Stimulated activated CD8-positive, alpha-beta memory T cell treated with anti-CD3 and anti-CD28 coated beads, Interleukin-12 subunit alpha, Interleukin-12 subunit beta, amount 100 ng/mL, for 1 hour (primary cell): ENCODE data around the gene FBLN2.

Source experiments
- DNase-seq: peaks from one replicate; pipeline ENCODE4 v3.0.0-alpha.2; 2020; ENCODE audit warnings: low read depth

Gene FBLN2

DNA sequence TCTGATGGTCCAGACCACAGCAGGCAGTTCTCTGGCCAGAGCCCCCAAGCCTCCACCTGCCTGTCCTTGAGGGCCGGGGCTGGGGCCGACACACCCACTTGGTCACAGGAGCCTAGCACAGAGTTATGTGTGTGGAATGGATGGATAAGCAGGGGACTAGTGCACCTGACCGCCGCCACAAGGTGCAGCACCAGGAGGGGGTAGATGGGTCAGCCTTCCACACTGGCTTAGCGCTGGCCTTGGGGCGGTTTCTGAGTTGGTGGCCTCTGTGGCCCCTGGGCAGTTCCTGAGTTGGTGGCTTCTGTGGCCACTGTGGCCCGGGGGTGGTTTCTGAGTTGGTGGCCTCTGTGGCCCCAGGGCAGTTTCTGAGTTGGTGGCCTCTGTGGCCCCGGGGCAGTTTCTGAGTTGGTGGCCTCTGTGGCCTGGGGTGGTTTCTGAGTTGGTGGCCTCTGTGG, 75.8 kb downstream of the FBLN2 start:
- DNase-seq = no peak

- DNase-seq = no peak
Measured at GRCh38 chr3:13626396-13626795, 77.5 kb downstream of the FBLN2 start.

- DNase-seq = no peak
Measured at GRCh38 chr3:13626915-13627460, 78.1 kb downstream of the FBLN2 start.

DNA sequence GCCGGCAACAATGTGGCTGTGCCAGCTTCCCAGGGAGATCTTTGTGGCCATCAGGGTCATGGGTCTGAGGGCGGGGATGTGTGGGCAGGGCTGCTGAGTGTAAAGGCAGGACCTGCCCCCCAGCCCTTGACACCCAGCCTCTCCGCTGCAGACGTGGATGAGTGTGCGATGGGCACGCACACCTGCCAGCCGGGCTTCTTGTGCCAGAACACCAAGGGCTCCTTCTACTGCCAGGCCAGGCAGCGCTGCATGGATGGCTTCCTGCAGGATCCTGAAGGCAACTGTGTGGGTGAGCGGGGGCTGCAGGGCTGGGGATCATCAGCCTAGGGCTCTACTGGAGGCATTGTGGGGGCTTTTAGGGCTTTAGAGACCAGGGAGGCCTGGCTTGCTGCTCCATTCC, 78.8 kb downstream of the FBLN2 start:
- DNase-seq = no peak

DNA sequence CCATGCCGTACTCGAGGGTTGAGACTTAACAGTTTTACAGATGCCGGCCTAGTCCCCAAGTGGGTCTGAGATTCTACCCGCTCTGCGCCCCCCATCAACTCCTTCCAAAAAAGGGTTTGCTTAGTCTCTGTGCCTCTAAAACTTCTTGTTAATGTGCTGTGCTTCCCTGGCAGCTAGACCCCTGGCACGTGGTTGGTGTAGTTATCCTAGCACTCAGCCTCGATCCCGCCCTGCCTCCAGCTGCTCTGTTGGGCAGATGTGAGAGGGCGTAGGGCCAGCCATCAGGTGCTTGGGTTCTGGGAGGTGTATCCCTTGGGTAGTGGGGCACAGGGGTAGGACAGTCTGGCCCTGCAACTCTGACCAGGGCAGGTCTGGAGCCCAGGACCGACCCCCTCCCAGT, 79.5 kb downstream of the FBLN2 start:
- DNase-seq = no peak

DNA sequence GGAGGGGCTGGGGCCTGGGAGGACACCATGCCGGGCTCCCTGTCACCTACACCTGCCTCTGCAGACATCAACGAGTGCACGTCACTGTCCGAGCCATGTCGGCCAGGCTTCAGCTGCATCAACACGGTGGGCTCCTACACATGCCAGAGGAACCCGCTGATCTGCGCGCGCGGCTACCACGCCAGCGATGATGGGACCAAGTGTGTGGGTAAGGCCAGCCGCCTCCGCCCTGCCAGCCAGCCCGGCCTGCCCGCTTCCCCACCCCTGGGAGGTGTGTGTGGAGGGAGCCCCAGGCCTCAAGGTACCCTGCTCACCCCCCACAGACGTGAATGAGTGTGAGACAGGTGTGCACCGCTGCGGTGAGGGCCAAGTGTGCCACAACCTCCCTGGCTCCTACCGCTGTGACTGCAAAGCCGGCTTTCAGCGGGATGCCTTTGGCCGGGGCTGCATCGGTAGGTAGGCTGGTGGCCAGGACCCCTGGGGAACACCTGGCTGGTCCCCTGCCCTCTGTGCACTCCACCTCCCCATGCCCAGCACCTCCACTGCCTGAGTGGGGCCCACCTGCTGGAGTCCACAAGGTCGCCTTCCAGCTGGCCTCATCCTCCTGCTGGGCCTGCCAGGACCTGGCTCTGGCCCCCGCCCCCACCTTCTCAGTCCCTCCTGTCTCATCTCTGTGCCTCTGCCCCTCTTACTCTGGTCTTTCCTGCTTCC, 80.1 kb downstream of the FBLN2 start:
- DNase-seq = no peak

GRCh38 chr3:13629644-13630043, 80.7 kb downstream of the FBLN2 start:
- no peak for DNase-seq

DNA sequence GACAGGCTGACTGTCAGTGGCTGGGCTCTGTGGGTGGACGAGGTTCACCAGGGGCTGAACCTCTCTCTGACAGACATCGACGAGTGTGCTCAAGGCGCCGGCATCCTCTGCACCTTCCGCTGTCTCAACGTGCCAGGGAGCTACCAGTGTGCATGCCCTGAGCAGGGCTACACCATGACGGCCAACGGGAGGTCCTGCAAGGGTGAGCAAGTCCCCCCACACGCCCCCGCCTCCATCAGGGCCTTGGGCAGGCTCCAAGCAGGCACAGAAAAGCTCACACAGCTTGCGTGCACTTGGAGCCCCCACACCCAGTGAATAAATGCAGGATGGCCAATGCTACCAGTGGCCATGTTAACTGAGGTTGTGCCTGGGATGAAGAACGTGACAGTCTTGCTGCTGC, 82.3 kb downstream of the FBLN2 start:
- DNase-seq = no peak

DNA sequence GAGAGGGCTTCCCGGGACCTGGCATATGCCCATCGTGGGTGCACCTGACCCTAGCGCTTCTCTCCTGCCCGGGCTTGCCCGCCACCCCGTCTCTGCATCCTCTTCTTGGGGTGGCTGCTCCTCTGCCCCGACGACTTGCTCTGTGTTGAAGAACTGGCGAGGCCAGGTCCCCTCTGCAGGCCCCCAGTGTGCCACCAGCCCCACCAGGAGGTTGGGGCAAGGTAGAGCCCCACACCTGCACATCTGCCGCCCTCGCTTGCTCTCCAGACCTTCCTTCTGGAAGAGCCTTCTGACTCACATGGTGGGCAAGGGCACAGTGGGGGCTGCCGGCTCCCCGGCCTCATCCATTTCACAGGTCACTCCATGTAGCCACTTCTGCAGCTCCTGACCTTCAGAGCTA, 84.3 kb downstream of the FBLN2 start:
- no peak for DNase-seq

DNA sequence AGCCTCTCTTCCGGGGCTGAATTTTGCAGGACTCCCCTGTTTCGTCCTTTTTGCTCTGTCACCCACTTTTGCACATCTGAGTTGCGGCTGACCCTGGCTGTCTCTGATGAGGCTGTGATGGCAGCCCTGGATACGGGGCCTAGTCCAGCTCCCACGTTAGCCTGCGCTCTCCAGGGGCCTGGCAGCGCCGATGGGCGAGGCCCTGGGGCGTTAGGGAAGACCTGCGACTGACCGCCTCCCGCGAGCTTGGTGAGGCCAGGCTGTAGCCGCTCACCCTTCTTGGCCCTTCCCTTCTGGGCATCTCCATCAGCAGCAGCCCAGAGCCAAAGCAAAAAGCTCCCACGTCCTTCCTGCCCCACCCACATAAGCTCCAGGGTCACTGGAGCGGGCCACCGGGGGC, 85.2 kb downstream of the FBLN2 start:
- no peak for DNase-seq

DNA sequence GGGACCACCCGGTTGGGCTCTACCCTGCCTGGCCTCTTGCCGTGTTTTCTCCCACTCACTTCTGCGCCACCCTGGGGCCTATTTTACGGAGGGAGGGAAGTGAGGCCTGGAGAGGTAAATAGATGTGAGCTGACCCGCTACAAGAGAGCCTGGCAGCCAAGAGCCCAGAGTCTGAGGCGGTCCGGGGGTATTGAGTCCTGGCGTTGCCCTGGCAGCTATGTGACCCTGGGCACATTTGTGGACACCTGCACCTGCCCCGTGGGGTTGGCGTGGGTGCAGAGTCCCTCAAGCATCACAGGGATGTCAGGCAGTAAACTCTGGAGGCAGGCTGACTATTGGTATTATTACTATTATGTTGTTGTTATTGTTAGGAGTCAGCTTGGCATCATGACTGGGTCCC, 85.7 kb downstream of the FBLN2 start:
- DNase-seq = no peak

GRCh38 chr3:13636186-13636585, 87.3 kb downstream of the FBLN2 start:
- no peak for DNase-seq

DNA sequence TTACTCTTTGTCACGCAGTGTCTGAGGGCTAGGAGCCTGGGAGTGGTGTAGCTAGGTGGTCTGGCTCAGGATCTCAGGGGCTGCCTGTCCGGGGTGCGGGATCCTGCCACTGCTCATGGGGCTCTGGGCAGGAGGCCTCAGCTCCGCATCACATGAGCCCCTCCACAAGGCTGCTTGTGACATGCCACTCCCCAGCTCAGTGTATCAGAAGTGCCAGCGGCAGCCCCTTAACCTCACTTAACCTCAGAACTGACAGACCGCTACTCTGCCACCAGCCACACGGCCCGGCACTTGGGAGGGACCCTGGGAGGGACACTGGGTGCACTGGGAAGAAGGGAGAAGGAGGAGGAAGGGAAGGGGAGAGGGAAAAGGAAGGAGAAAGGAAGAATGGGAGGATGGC, 87.9 kb downstream of the FBLN2 start:
- no peak for DNase-seq

- DNase-seq = no peak
Measured at GRCh38 chr3:13637311-13637891, 88.5 kb downstream of the FBLN2 start.

DNA sequence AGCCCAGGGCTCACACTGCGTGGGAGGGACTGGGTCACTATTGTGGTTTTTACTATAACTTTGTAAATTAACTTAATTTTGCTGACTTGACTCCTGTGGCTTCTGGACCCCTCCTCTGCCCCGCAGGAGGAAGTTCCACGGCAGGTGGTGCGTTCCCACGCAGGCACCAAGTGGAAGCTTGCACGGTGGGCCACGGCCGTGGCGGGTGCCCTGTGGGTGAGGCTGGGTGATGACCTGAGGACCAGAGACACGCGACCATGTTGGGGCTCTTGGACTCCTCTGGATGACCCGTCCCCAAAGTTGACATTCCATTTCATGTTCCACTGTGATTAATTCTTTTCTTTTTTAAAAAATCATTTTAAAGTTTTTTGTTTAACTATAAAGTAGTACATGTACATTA, 89.0 kb downstream of the FBLN2 start:
- DNase-seq = no peak

DNA sequence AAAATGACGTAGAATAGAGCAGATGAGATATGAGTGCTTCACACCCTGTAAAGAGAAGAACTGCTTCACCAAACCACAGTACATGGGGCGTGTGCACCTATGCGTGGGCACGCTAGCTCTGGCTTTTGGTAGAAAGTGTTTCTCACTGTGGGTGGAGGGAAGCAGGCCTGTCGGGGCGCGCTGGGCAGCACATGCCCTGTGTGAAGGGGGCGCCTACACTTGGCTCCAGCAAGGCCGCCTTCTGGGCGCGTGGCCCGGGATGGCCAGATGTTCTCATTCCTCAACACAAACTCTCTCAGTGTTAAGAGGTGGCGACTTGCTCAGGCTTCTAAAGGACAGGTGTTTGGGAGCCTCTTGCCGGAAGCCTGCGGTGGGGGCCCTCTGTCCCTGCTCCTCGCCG, 90.0 kb downstream of the FBLN2 start:
- no peak for DNase-seq

DNA sequence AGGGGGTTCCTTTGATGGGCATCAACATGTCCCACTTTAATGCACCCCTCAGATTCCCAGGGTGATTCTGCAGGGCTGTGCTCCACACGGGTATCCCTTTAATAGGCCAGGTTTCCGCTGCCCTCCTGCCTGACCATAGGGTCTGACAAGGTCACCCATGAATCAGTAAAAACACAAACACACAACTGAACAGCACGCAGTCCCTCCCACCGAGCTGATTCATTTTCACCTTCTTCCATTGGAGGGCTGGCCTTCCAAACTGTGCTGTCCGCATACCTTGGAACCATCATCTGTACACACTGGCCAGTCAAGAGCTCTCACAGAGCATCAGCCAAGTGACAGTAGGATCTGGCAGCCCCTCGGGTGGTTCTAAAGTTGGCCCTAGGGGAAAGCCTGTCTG, 93.7 kb downstream of the FBLN2 start:
- no peak for DNase-seq

DNA sequence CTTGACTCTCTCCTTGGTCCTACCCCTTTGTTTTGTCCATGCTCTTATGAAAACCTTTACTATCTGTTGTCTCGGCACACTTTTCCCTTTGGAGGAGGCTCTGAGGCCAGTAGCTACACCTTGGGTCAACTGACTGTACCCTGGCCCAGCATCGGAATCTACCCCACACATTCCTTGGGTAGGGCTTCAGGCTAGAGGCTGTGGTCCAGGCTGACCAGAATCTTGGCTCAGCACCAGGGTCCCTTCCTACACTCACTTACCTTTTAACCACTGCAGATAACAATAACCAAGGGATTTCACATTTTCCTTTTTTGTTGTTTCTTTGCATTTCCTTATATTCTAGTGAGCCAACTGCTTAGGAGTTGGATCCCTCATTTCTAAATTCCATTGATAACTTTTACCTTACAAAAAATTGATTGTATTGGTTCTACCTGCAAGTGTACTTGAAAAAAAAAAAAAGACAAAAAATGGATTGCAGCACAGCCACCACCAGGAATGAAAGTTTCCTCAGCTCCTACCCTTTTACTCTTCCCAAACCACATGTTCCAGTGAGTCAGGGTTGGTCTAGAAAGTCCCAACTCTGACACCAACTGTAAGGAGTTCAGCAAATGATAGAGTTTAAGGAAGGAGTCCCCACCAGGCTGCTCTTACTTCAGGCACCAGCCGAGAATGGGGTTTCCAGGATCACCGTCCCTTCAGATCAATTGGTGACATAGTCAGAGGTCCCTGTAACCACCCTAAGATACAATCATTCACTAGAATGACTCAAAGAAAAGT, 95.6 kb downstream of the FBLN2 start:
- DNase-seq = no peak

DNA sequence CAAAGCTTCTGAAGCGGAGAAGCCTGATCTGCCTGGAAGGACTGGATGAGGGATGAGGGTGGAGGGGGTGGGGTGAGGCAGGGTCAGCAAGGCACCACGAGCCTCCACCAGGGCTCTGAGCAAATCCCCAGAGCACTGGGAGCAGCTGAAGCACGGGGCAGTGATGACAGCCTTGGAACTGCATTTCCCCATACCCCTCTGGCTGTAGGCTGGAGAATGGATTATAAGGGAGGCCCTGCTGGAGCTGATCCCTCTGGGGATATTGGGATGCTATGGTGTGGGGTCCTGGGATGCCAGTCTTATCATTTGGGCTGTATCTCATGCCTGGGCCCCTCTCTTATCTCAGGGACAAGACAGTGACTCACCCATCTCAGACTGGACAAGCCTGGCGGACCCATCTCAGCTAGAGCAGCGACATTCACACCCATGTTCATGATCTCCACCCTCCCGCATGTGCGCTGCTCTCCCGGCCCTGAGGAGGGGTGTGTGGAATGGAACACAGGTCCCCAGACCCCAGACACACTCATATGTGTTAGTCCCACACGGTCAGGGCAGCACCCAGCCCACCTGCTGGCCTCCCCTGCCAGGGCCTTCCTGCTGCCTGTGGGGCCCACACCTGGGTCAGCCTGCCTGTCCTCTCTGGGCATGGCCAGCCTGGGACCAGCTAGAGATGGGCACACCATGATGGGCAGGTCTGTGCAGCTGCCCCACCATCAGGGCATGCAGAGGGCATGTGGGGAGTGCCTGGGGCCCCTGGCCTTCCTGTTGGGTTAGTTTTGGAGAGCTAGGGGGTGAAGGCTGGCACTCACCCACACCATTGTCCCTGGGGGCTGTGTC, 97.1 kb downstream of the FBLN2 start:
- no peak for DNase-seq

GRCh38 chr3:13647298-13648059, 98.6 kb downstream of the FBLN2 start:
- DNase-seq = no peak
